ENCODE results near the gene MYO9A.
"Not testable (repeated sequence)": the region's sequence is repeated elsewhere in the genome, so short reads cannot be mapped to it uniquely, and the experiment has no call there.

MYO9A gene

DNA sequence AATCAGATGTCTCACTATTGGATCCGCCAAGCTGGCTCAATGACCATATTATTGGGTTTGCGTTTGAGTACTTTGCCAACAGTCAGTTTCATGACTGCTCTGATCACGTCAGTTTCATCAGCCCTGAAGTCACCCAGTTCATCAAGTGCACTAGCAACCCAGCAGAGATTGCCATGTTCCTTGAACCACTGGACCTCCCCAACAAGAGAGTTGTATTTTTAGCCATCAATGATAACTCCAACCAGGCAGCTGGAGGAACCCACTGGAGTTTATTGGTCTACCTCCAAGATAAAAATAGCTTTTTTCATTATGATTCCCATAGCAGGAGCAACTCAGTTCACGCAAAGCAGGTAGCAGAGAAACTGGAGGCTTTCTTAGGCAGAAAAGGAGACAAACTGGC is 21.7 kb upstream of the MYO9A start:
- DNase-seq = no peak

DNA sequence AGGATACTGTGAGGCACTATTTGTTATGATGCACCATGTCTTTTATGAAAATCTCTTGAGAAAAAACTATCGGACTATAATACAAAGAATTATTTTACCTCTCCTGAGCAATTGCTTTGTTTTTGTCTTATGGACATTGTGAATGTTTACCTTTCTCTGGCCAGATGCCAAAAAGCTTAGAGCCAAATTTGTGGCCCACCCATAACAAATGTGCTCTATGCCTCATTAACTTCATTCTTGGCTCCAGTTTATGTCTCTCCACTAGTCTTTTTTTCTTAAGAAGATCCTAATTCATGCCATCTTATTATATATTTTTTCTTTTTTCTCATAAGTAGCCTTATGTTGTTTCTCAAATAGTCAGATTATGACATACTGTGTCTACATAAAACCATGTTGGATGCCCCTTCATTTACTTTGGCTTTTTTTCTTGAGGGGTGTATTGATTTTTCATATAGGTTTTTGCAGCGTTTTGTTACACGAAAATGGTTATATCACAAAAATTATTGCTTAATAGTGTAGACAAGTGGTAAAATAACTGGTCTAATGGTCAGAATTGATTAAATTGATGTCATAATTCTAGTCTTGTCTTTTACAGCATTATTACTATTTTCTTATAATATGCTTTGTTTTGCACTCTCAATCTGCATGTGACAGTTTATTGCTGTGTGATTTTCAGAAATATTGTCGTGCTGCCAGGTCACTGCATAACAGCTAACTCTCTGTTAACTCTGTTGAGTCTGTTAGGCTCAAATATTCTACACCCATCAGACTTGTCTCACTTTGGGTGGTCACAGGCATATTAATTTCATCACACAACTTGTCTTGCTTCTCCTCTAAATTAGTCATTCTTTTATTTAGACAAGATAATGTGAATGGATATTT is 18.5 kb upstream of the MYO9A start:
- DNase-seq = no peak

DNA sequence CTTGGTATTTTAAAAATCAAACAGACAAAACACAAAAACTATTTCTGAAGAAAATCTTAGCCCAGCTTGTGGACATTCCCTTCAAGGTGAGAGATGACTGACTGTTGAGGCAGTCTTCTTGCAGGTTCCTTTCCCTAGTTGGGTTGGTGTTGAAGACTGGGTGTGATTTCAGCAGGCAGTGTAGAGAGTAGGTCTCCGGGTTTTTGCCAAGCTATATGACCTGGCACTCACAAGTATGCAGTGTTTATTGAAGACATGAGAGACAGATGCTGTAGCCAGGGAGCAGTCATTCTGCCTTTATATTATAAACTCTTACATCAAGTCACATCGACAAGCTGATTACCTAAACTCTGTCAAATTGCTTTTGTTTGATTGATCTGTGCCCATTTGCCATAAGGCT is 17.8 kb upstream of the MYO9A start:
- DNase-seq = no peak

DNA sequence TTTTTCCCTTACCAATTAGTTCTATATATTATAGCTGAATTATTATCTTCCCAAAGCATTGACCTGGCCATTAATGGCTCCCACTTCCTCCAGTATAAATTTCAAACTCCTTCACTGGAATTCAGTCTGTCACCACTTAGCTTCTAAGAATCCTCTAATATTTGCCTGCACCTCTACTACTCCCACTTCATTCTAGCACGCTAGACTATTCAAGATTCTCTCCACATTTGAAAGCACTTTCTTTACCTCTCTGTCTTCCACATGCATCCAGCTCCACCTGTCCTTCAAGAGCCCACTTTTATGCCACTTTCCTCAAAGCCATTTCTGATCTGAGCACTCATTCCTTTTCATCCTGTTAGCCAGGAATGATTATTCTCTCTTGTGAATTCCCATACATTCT is 15.3 kb upstream of the MYO9A start:
- DNase-seq = no peak

DNA sequence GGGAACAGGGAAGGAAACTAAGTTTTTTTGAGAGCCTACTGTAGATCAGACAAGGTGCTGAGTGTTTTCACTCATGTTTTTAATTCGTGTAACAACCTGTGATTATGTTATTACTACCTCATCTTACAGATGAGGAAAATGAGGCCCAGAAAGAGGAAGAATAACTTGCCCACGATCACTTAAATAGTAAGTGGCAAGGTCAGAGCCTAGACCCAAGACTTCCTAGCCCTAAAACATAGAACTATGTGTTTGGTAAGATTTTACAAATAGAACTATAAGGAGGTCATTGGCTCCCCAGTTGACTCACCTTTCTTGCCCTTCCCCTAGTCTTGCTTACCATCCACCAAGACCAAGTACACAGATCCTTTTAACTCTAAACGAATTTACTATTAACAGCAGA is 14.0 kb upstream of the MYO9A start:
- no peak for DNase-seq

DNA sequence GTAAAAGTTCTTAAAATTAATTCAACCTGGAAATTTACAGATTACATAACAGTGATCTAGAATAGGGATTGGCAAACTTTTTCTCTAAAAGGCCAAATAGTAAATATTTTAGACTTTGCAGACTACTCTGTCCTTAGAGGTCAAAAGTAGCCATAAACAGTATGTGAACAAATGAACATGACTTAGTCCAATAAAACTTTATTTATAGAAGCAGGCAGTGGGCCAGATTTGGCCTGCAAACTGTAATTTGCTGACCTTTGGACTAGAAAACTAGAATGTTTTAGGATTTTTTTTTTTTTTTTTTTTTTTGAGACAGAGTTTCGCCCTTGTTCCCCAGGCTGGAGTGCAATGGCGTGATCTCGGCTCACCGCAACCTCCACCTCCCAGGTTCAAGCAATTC is 12.3 kb upstream of the MYO9A start:
- no peak for DNase-seq

DNA sequence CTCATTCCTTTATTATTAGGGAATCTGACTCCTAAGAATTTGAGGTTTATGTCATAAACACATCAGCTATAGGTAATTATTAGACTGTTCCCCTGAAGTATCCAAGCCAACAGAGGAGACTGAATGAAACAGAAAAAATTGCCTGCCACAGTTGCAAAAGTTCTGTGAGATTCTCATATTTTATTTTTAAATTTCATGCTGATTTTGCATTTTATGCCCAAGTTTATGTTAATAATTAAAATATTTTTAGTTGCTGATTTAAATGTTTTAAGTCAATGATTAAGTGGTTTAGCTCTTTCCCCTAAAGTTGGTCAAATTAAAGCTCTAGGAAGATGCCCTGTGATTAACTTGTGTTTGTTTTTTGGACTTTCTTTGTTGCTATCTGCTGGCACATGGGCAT is 10.4 kb upstream of the MYO9A start:
- no peak for DNase-seq

DNA sequence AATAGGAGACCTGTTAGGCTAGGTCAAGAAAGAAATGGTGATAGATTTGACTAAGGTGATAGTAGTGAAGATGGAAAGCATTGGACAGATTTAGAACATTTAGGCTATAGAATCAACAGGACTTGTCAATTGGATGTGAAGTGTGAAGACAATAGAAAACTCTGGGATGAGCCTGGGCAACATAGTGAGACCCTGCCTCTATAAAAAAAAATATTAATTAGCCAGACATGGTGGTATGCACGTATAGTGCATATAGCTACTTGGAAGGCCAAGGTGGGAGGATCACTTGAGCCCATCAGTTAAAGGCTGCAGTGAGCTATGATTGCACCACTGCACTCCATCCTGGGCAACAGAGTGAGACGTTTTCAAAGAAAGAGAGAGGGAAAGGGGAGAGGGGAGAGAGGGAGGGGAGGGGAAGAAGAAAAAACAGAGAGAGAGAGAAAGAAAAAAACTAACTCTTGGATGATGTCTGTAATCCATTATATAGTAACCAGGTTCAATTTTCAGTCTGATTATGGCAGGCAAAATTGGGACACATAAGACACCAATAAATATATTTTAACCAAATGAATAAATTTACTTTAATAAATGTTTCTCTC is 9.9 kb upstream of the MYO9A start:
- DNase-seq = no peak

DNA sequence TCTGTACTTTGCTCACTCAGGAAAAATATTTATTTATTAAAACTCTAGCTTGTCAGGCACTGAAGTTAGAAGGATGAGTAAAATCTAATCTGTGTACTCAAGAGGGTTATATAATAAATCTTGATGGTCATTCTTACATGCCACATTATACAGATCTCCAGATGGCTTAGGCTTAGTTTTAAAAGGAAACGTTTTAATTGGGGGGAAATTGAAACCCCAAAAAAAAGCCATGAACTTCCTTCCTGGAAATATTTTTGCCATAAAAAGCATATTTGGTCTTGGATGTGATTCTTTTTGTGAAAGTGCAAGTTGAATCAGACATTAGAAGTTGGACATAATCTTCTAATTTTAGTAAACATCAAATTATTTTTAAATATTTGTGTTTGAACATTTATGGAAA is 6.3 kb upstream of the MYO9A start:
- DNase-seq = no peak

DNA sequence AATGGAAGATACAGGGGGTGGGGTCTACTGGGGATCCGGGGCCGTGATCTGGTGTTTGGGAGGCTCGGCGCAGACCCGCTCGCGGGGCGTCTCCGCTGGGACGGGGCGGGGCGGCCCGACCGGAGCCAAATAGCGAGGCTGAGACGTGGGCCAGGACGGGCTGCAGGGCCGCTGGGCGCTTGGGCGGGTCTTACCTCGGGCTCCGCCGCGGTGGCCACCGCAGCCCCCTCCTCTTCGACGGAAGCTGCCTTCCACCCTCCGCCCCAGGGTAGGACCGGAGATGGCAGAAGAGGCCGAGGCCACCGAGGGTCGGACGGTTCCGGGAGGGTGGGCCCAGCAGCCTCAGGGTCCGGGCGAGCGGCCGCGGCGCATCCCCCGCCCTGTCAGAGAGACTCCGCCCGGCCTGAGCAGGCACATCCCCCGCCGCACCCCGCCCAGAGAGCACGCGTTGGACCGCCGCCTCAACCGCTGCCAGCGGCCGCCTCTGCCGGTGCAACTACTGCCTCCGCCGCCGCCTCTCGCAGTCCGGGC is 399 bp downstream of the MYO9A start:
- DNase-seq = peak; percentile 77

DNA sequence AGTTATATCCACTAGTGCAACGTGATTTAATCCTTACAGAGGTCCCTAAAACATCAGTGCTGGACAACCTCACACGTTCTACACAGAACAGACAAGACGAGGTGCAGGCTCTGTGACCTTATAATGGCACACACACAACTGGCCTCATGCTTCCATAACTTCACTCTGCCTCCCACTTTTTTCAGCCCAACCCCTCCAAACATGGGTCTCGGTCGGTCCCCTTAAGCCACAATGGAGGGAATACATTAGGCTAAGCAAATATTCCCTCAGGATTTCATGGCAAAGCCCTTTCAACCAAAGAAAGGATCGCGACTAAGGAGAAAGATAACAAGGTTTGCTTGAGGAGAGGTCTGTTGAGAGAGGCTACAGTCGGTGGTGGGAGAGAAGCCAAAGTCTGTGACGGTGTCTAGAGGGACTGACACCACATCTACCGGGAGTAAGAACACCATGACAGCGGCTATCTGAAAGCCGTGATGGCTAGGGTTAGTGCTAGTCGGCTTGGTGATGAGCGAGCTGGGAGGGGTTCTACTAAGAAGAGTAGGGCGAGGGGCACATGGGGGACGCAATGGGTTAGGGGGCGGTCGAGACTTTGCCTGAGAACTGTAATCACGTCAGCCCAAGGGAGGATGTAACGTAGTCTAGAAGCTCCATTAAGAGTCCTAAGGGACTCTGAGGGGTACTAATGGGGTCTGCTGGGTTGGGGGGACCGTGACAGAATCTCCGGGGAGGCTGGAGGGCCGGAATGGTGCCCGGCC is 1.0 kb downstream of the MYO9A start:
- peak; percentile 16 for DNase-seq

DNA sequence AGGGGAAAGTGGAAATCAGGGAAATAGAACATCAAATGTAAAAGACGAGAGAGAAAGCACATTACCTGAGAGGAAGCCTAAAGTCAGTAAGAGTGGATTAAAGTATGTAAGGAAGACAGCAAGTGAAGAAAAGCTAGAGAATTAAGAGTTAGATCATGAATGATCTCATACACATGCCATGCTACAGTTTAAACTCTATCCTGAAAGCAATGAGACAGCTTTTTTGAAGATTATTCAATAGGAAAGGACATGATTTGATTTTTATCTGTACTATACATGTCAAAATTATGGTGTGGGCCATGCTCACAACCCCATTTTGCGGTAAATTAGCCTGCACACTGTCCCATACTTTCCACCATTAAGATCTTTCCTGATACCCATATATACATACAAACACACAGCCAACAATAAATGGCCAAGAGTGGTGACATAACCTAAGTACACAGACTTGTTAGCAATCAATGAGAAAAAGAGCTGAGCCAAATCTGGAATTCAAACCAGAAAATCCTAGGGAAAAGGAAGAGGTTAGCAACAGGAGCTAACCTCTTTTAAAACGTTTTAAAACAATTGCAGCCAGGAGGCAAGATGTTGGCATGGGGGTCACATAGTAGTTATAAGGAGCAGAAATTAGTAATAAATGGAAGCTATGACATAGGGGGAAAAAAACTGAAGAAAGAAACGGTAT is 4.5 kb downstream of the MYO9A start:
- DNase-seq = no peak

DNA sequence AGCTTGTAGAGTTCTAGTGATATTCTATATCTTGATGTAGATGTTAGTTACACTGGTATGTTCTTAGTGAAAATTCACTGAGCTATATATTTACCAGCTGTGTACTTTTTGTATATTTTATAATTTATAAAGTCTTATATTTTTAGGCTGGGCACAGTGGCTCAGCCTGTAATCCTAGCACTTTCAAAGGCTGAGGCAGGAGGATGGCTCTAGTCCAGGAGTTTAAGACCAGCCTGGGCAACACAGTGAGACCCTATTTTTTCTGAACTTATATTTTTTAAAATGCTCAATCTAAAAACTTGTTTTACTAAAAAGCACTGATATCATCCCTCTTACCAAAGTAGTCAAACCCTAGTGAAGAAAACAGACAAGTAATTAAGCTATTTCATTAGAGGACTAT is 5.1 kb downstream of the MYO9A start:
- DNase-seq = no peak

DNA sequence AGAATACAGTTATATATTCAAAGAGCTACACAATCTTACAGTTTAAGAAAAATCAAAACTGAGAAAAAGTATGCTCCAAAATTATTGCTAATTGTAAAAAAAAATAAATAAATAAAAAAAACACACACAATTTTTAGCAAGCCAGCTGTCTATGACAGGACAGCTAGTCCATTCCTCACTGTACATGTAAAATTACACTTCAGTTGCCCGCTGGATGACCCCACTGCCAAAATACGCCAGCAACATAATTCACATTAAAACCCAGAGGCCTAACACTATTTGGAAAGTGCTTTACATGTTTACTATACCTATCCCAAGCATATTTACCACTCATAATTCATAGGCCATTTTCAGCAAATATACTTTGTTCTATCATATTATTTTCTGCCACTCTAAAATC is 5.8 kb downstream of the MYO9A start:
- DNase-seq = no peak

DNA sequence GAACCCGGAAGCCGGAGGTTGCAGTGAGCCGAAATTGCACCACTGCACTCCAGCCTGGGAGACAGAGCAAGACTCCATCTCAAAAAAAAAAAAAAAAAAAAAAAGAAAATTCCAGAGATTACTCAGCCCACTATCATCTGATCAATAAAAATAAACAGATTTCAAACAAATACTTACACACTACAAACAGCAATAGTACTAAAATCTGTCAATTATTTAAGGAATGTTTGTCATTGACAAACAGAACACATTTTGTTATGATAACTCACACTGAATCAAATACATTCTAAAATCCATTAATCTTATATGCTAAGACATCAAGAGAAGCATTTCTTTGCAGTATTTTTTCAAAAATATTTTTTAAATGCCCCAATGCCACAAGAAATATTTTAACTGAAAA is 7.6 kb downstream of the MYO9A start:
- no peak for DNase-seq

DNA sequence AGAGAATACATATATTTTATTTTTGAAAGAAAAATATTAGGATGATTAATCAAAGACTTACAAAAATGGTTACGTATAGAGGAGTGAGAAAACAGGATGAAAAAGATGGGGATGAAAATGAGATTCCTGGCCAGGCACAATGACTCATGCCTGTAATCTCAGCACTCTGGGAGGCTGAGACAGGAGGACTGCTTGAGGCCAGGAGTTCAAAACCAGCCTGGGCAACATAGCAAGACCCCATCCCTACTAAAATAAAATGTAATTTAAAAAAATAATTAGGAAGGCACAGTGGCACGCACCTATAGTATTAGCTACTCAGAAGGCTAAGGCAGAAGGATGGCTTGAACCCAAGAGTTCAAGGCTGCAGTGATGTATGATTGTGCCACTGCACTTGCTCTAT is 11.9 kb downstream of the MYO9A start:
- DNase-seq = no peak

DNA sequence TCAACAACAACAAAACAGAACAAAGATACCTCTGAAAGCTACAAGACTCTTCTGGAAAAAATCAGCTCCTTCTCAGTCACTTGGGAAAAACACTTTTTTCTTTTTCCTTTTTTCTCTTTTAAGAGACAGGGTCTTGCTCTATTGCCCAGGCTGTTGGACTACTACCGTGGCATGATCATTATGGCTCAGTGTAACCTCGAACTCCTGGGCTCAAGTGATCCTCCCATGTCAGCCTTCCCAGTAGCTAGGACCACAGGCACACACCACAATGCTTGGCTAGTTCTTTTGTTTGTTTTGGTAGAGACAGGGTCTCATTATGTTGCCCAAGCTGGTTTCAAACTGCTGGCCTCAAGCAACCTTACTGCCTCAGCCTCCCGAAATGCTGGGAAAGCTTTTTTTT is 12.8 kb downstream of the MYO9A start:
- no peak for DNase-seq

DNA sequence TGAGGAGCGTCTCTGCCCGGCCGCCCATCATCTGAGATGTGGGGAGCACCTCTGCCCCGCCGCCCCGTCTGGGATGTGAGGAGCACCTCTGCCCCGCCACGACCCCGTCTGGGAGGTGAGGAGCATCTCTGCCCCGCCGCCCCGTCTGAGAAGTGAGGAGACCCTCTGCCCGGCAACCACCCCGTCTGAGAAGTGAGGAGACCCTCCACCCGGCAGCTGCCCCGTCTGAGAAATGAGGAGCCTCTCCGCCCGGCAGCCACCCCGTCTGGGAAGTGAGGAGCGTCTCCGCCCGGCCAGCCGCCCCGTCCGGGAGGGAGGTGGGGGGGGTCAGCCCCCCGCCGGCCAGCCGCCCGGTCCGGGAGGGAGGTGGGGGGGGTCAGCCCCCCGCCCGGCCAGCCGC is 17.4 kb downstream of the MYO9A start:
- not testable (repeated sequence) for DNase-seq

DNA sequence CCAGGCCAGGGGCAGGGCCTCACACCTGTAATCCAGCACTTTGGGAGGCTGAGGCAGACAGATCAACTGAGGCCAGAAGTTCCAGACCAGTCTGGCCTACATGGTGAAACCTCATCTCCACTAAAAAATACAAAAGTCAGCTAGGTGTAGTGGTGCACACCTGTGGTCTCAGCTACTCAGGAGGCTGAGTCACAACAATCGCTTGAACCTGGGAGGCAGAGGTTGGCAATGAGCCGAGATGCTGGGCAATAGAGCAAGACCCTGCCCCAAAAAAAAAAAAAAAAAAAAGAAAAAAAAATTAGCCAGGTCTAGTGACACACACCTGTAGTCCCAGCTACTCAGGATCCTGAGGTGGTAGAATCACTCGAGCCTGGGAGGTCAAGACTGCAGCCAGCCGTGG is 18.8 kb downstream of the MYO9A start:
- DNase-seq = no peak

DNA sequence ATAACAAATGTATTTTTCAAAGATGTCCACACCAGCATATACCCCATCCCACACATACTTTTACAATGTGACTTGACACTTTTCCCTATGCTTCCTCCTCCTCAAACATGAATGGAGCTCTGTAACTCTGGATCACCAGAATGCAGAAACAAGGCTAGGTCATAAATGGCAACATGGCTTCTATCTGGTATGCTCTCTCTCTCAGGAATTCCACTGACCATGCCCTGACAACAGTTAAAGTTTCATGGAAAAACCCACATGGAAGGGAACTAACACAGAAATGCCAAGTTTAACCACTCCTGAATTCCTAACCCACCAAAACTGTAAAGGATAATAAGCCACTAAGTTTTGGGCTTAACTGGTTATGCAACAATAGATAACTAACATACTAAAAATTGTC is 19.9 kb downstream of the MYO9A start:
- no peak for DNase-seq

DNA sequence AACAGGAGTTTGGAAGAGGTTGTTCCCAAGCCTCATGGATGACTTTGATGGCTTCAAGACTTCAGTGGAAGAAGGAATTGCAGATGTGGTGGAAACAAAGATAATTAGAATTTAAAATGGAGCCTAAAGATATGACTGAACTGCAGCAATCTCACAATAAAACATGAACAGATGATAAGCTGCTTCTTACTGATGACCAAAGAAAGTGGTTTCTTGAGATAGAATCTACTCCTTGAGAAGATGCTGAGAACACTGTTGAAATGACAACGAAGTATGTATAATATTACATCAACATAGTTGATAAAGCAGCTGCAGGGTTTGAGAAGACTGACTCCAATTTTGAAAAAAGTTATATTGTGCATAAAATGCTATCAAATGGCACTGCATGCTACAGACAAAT is 21.2 kb downstream of the MYO9A start:
- no peak for DNase-seq

DNA sequence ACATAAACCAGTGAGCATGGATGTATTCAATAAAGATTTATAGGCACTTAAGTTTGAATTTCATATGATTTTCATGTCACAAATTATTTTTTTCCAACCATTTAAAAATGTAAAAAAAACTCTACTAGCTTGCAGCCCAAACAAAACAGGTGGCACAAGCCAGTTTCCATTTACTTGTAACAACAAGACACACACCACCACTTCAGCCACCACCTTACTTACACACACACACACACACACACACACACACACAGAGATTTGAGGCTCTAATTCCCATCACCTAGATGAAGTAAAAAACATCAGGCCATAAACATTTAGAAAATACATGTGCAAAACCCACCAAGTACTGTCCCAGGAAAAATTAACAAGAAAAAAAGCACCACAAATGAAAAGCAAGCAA is 25.3 kb downstream of the MYO9A start:
- no peak for DNase-seq

DNA sequence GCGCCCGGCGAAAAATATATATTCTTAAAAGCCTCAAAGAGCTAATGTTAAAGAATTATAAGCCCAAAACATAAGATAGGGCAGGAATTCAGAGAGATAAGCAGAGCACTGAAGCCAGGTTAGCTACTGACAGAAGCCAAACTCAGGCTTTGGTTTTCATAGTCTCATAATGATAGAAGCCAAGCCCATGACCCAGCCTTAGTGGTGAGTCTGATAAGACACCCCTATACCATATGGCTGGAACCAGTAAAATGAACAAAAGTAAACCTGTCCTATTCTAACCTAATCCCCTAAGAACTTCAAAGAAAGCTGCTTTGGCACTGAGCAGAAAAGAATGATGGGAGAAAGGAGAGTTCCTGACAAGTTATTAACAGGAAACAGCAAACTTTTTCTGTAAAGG is 25.9 kb downstream of the MYO9A start:
- DNase-seq = no peak
